Measurements from ENCODE around the gene ATOX1. TPM values are rescaled to one million over a fixed set of nuclear protein-coding genes. Genes with fewer than 3 reads are reported as not detected.

ATOX1 gene
- polyA plus RNA-seq, 1 of the 3 experiments (the other 2 are of a cell fraction): 497 TPM

DNA sequence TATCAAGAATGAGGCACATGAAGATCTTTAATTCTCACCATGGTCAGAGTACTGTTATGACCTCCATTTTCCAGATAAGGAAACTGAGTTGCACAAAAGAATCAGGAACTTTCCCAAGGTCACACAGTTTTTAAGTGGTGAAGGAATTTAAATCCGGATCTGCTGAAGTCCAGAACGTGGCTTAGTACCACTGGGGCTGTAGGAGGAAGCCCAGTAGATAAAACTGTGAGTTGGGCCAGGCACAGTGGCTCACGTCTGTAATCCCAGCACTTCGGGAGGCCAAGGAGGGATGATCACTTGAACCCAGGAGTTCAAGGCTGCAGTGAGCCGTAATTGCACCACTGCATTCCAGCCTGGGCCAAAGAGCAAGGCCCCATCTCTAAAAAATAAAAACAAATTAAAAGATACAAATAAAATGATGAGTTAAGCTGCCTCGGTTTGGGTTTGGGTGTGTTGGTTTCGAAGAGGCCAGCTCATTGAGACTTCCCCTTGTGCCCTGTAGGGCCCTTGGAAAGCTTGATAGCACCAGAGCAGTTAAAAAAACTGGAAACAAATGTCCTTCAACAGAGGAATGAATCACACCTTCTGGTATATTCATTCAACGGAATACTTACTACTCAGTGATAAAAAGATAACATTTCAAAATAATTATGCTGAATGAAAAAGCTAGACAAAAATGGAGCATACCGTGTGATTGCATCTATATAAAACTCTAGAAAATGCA is 20.1 kb downstream of the ATOX1 start (continued):
- TF ChIP-seq GATA2 (CRISPR knock-in tag; IDR thresholded peaks at IDR 0.05): no peak
- no peak for TF ChIP-seq FOXM1 (IDR thresholded peaks at IDR 0.05; ENCODE audit: low read depth)
- TF ChIP-seq ELF1 (IDR thresholded peaks at IDR 0.05): no peak
- TF ChIP-seq YY1 (IDR thresholded peaks at IDR 0.05; ENCODE audit: low read depth): no peak
- no peak for TF ChIP-seq NFIC (IDR thresholded peaks at IDR 0.05; ENCODE audit: borderline replicate concordance)
- TF ChIP-seq NRF1 (IDR thresholded peaks at IDR 0.05; ENCODE audit: low read depth, low read length): no peak
- TF ChIP-seq TAF1 (IDR thresholded peaks at IDR 0.05; ENCODE audit: borderline replicate concordance, low read depth, low read length): no peak
- TF ChIP-seq, protein P1, sequence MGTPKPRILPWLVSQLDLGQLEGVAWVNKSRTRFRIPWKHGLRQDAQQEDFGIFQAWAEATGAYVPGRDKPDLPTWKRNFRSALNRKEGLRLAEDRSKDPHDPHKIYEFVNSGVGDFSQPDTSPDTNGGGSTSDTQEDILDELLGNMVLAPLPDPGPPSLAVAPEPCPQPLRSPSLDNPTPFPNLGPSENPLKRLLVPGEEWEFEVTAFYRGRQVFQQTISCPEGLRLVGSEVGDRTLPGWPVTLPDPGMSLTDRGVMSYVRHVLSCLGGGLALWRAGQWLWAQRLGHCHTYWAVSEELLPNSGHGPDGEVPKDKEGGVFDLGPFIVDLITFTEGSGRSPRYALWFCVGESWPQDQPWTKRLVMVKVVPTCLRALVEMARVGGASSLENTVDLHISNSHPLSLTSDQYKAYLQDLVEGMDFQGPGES (IDR thresholded peaks at IDR 0.05; ENCODE audit: low read depth, low read length): no peak
- no peak for TF ChIP-seq RXRA (IDR thresholded peaks at IDR 0.05; ENCODE audit: borderline replicate concordance, low read depth)
- no peak for TF ChIP-seq FOSL2 (IDR thresholded peaks at IDR 0.05; ENCODE audit: borderline replicate concordance, low read depth)

- Histone ChIP-seq H3K9me2 (no peaks in the 10 kb centered on the region), H3K27me3 (ENCODE audit: insufficient read depth) (no peaks in the 10 kb centered on the region), H3F3A (replicated peaks; ENCODE audit: insufficient read depth) (peaks cover 59% of the 10 kb centered on the region), H3K79me2 (ENCODE audit: insufficient read depth) (no peaks in the 10 kb centered on the region; the same call in 1 of the 2 replicates), H3K4me3 (ENCODE audit: low read depth in 2 of 2, low read length in 1 of 2) (no peak overlapping the region), H2AFZ (ENCODE audit: low read depth) (no peak overlapping the region), H4K20me1 (ENCODE audit: insufficient read depth) (no peaks in the 10 kb centered on the region), H3K4me2 (no peak overlapping the region), H3K9ac (no peak overlapping the region), H3K4me1 (ENCODE audit: control insufficient read depth in 1 of 2, insufficient read depth in 2 of 2, low read depth in 1 of 2, low read length in 1 of 2) (peaks cover 16 to 37% of the 10 kb centered on the region in 2 experiments; a peak in 3 of 4 replicates), H3K9me3 (no peaks in the 10 kb centered on the region), H3K27ac (ENCODE audit: low read depth in 2 of 2, low read length in 1 of 2) (peak overlapping the region in 1 of 2 experiments; percentile 100; a peak in 2 of 4 replicates), H3K36me3 (replicated peaks in 1 of 2; ENCODE audit: control insufficient read depth in 1 of 2, insufficient read depth in 2 of 2, low read length in 1 of 2) (peaks cover 0 to 4% of the 10 kb centered on the region in 2 experiments)
- TF ChIP-seq ELF1 (IDR thresholded peaks at IDR 0.05): no peak
- no peak for TF ChIP-seq PBX3 (IDR thresholded peaks at IDR 0.05)
- ChIA-PET POLR2A (no interaction called here), CTCF (interaction anchor here (1.0 to 17.0 kb wide), 8 partner anchors 19 to 290 kb away, joined by 3 to 375 read pairs (median 4); partner anchors contain the start of genes SLC36A1 and SPARC)
- whole genome bisulfite sequencing (ENCODE audit: low lambda C conversion rate): 93% methylated on average over 3 of the region's 3 CpGs
- DNase-seq: no peak
Measured at GRCh38 chr5:151737431-151737830, 21.0 kb downstream of the ATOX1 start.

- CTCF ChIA-PET: interaction anchor here (1.5 to 17.0 kb wide), 4 partner anchors 36 to 81 kb away, joined by 5 to 375 read pairs (median 126); partner anchors contain the start of gene G3BP1
- Histone ChIP-seq H3K4me3 (ENCODE audit: low read depth in 2 of 2, low read length in 1 of 2) (no peak overlapping the region), H3K27me3 (ENCODE audit: insufficient read depth) (no peaks in the 10 kb centered on the region)
- TF ChIP-seq MEF2A (IDR thresholded peaks at IDR 0.05; ENCODE audit: borderline replicate concordance, low read depth): no peak
- TF ChIP-seq PBX3 (IDR thresholded peaks at IDR 0.05): no peak
- TF ChIP-seq JUND (IDR thresholded peaks at IDR 0.05): no peak
- TF ChIP-seq FOXM1 (IDR thresholded peaks at IDR 0.05; ENCODE audit: low read depth): no peak
- TF ChIP-seq, protein P2, sequence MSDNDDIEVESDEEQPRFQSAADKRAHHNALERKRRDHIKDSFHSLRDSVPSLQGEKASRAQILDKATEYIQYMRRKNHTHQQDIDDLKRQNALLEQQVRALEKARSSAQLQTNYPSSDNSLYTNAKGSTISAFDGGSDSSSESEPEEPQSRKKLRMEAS (IDR thresholded peaks at IDR 0.05; ENCODE audit: low read depth): no peak
- no peak for TF ChIP-seq NRF1 (IDR thresholded peaks at IDR 0.05; ENCODE audit: low read depth, low read length)
- TF ChIP-seq EP300 (IDR thresholded peaks at IDR 0.05; ENCODE audit: borderline replicate concordance in 1 of 2, low read depth in 1 of 2, low read length in 1 of 2): no peak
- TF ChIP-seq, protein P3, sequence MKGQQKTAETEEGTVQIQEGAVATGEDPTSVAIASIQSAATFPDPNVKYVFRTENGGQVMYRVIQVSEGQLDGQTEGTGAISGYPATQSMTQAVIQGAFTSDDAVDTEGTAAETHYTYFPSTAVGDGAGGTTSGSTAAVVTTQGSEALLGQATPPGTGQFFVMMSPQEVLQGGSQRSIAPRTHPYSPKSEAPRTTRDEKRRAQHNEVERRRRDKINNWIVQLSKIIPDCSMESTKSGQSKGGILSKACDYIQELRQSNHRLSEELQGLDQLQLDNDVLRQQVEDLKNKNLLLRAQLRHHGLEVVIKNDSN (IDR thresholded peaks at IDR 0.05; ENCODE audit: borderline replicate concordance, low read depth): no peak
- no peak for TF ChIP-seq RCOR1 (IDR thresholded peaks at IDR 0.05; ENCODE audit: low read length)
- TF ChIP-seq, protein P4, sequence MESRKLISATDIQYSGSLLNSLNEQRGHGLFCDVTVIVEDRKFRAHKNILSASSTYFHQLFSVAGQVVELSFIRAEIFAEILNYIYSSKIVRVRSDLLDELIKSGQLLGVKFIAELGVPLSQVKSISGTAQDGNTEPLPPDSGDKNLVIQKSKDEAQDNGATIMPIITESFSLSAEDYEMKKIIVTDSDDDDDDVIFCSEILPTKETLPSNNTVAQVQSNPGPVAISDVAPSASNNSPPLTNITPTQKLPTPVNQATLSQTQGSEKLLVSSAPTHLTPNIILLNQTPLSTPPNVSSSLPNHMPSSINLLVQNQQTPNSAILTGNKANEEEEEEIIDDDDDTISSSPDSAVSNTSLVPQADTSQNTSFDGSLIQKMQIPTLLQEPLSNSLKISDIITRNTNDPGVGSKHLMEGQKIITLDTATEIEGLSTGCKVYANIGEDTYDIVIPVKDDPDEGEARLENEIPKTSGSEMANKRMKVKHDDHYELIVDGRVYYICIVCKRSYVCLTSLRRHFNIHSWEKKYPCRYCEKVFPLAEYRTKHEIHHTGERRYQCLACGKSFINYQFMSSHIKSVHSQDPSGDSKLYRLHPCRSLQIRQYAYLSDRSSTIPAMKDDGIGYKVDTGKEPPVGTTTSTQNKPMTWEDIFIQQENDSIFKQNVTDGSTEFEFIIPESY (IDR thresholded peaks at IDR 0.05; ENCODE audit: borderline replicate concordance, low read depth): no peak
- TF ChIP-seq CHD2 (IDR thresholded peaks at IDR 0.05; ENCODE audit: low read length, partially characterized antibody): no peak
Measured at GRCh38 chr5:151735646-151736045, 22.8 kb downstream of the ATOX1 start.

More at GRCh38 chr5:151735646-151736045, 22.8 kb downstream of the ATOX1 start:
- H3K9me2 ChIP-seq: no peaks in the 10 kb centered on the region
- POLR2A ChIA-PET: no interaction called here
- H3K9ac ChIP-seq: no peak overlapping the region
- H4K20me1 ChIP-seq (ENCODE audit: insufficient read depth): no peaks in the 10 kb centered on the region
- H3K79me2 ChIP-seq (ENCODE audit: insufficient read depth): no peaks in the 10 kb centered on the region; the same call in 1 of the 2 replicates
- no peak overlapping the region for H3K4me2 ChIP-seq
- no peak overlapping the region for H3K27ac ChIP-seq (ENCODE audit: low read depth in 2 of 2, low read length in 1 of 2)
- H3F3A ChIP-seq (replicated peaks; ENCODE audit: insufficient read depth): peaks cover 42% of the 10 kb centered on the region
- H3K36me3 ChIP-seq (replicated peaks in 1 of 2; ENCODE audit: control insufficient read depth in 1 of 2, insufficient read depth in 2 of 2, low read length in 1 of 2): peaks cover 0 to 4% of the 10 kb centered on the region in 2 experiments
- H3K9me3 ChIP-seq: no peaks in the 10 kb centered on the region
- H2AFZ ChIP-seq (ENCODE audit: low read depth): no peak overlapping the region
- no peak for DNase-seq
- peaks cover 13 to 20% of the 10 kb centered on the region in 2 experiments; a peak in 3 of 4 replicates for H3K4me1 ChIP-seq (ENCODE audit: control insufficient read depth in 1 of 2, insufficient read depth in 2 of 2, low read depth in 1 of 2, low read length in 1 of 2)
- WGBS (ENCODE audit: low lambda C conversion rate): 90% methylated on average over 1 of the region's 1 CpG

All from SK-N-SH (cell line).